Tibial nerve (tissue), 4 donors: Measurements from ENCODE around the gene ADORA1.

Source experiments
- EP300 ChIP-seq, 2 donors: sonication (generic); formaldehyde crosslinking; IDR thresholded peaks; one replicate each; pipeline ENCODE4 v1.6.1; 2017; ENCODE audit warnings: antibody characterized with exemption in 2 of 2, mild to moderate bottlenecking in 1 of 2
- POLR2A ChIP-seq, 2 donors: fragments of 450-650 bp; IDR thresholded peaks; one replicate each; pipeline ENCODE4 v1.6.1; 2017; ENCODE audit warnings: antibody characterized with exemption in 2 of 2, mild to moderate bottlenecking in 2 of 2, moderate library complexity in 2 of 2
- TF ChIP-seq, protein P1 (sequence below), 5 experiments: fragments of 200-600 bp in 3 of 5; fragments of 450-650 bp in 2 of 5; sonication (generic) in 3 of 5; IDR thresholded peaks; one replicate each; pipeline ENCODE4 v1.5.1; 2016 to 2019; ENCODE audit warnings: antibody characterized with exemption in 5 of 5, mild to moderate bottlenecking in 3 of 5, moderate library complexity in 2 of 5

DNA sequence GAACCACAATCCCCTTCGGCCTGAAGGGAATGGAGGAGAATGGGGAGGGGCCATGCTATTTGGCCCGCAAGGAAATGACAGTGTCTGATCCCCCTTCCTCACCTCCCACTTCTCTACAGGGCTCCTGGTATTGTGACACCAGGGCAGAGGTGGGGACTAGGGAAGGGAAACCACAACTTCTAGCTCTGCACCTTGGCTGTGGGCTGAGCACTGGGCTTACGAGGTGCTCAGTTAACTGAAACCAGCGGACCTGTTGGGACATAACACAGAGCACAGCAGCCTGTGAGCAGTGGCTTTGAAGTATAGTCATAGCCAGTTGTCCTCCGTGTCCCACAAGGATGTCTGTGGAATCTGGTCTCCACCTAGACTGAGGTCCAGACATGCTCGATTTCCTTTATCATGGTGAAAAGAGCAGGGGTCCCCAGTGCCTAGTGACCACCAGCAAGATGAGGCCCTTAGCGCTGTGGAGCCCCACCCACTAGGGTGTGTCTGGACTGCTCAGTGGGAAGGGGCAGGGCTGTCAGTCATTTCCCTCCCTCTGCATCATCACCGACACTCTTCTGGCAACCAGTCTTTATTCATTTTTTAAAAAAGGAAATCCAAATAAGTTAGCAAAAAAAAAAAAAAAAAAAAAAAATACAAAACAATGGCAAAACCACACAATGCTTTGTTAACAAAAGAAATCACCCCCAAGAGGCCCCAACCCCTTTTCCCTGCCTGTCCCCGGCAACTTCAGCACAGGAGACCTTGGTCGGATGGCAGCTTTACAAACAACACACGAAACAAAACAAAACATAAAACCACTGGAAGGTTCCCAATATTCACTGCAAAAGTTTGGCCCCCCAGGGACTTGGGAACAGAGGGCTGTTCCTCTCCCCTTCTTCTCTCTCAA is 44.7 kb upstream of the ADORA1 start:
- no peak for TF ChIP-seq POLR2A (IDR thresholded peaks at IDR 0.05)
- TF ChIP-seq, protein P1, sequence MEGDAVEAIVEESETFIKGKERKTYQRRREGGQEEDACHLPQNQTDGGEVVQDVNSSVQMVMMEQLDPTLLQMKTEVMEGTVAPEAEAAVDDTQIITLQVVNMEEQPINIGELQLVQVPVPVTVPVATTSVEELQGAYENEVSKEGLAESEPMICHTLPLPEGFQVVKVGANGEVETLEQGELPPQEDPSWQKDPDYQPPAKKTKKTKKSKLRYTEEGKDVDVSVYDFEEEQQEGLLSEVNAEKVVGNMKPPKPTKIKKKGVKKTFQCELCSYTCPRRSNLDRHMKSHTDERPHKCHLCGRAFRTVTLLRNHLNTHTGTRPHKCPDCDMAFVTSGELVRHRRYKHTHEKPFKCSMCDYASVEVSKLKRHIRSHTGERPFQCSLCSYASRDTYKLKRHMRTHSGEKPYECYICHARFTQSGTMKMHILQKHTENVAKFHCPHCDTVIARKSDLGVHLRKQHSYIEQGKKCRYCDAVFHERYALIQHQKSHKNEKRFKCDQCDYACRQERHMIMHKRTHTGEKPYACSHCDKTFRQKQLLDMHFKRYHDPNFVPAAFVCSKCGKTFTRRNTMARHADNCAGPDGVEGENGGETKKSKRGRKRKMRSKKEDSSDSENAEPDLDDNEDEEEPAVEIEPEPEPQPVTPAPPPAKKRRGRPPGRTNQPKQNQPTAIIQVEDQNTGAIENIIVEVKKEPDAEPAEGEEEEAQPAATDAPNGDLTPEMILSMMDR (IDR thresholded peaks at IDR 0.05), result no peak
- TF ChIP-seq EP300 (IDR thresholded peaks at IDR 0.05), result no peak
